NCI-H1092 treated with DMSO at 0.1 percent for 48 hours (cell line): ENCODE measurements around the gene GNA14.
"Not testable (repeated sequence)": the region's sequence is repeated elsewhere in the genome, so short reads cannot be mapped to it uniquely, and the experiment has no call there.

Experiments
- DNase-seq: peaks from one replicate; lab custom pipeline; 2025; lab: John Stamatoyannopoulos, UW

The GNA14 gene

DNA sequence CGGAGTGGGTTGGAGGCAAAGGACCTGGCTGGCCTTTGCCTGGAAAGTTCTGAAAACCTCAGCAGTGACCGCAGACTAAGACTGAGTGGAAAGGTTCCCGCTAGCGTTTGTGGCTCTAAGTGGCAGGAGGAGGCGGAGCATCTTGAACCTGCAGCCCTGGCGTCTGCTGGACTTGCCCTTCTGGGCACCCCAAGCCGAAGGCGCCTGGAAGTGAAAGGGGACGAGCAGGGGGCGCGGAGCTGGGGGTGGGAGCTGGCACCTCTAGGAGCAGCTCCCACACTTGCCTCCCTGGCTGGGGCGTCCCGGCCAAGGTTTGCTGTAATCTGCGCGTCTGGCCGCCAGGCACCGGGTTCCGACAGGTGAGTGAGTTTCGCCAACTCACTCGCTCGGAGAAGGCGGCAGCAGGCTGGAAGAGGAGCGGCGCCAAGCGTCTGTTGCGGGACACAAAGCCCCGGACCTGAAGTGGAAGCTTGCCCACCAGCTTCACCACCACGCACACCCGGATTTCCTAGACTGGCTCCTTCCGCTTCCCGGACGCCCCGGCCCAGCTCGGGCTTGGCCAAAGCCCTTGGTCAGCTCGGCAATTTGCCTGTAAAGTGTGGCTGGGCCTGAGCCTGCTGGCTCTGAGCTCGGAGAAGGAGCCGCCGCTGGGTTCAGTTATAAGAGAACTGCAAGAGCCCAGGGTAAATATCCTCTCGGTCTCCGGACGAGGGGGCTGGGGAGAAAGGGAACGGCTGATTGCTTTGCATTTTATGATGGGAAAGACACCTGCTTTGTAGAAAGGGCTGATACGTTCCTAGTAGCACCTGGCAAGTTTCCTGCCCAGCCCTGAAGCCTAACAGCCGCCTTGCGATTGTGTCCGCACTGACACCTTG, at the start of gene GNA14:
TSS of gene GNA14 (minus strand) at position 89 of the 875 bp plus-strand sequence. CDS start 529 bp downstream, outside the sequence.
- DNase-seq = peak; percentile 71

GRCh38 chr9:77697238-77697984, 49.3 kb upstream of the GNA14 start:
- DNase-seq = no peak

GRCh38 chr9:77690723-77691122, 42.6 kb upstream of the GNA14 start:
- DNase-seq = not testable (repeated sequence)

DNA sequence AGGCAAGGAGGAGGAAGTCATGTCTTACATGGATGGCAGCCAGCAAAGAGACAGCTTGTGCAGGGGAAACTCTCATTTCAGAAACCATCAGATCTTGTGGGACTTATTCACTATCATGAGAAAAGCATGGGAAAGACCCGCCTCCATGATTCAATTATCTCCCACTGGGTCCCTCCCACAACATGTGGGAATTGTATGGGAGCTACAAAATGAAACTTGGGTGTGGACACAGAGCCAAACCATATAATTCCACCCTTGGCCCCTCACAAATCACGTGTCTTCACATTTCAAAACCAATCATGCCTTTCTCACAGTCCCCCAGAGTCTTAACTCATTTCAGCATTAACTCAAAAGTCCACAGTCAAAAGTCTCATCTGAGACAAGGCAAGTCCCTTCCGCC, 42.0 kb upstream of the GNA14 start:
- DNase-seq = not testable (repeated sequence)

- not testable (repeated sequence) for DNase-seq
These were observed 39.6 kb upstream of the GNA14 start for GRCh38 chr9:77687737-77688136.

GRCh38 chr9:77680581-77680980, 32.5 kb upstream of the GNA14 start:
- DNase-seq = no peak

DNA sequence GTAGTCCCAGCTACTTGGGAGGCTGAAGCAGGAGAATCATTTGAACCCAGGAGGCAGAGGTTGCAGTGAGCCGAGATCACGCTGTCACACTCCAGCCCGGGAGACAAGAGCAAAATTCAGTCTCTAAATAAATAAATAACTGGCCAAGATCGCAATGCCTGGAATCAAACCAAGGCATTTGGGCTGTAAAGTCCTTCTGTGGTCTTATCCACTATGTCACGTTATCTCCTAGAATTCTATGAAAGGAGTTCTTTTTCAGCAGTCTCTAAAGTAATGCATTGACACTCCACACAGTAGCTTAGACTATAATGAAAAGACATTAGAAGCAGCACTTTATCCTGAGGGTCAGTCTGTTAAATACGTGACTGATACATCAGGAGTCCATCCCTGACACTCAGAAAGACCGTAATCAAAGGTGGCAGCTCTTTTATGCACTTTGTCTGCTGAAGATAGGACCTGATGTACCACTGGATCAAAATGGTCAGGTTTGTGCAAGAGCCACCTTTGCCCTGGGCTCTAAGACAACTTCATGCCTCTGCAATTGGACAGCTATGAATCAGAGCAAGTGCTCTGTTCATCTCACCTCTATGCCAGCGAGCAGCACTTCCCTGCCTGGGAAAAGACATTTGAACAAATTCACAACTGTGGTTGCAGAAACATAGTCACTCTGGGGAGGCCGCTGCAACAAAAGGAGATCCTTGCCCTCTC, 31.7 kb upstream of the GNA14 start:
- no peak for DNase-seq

DNA sequence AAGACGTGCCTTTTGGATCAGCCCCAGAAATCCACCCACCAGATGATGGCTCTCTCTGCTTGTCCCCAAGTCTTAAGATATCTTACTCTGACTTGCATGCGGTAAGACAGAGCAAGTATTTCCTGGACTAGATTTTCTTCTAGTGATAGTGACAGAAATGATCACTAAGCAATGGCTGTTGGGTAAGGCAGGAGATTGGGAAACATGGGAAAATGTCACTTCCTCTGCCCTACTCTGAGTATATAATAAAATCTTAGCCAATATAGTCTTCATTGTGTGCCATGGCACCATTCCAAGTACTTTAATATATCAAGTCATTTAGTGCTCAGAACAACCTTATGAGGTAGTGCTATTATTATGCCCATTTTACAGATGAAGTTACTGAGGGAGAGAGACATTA, 31.0 kb upstream of the GNA14 start:
- no peak for DNase-seq

GRCh38 chr9:77677957-77678535, 29.9 kb upstream of the GNA14 start:
- no peak for DNase-seq

DNA sequence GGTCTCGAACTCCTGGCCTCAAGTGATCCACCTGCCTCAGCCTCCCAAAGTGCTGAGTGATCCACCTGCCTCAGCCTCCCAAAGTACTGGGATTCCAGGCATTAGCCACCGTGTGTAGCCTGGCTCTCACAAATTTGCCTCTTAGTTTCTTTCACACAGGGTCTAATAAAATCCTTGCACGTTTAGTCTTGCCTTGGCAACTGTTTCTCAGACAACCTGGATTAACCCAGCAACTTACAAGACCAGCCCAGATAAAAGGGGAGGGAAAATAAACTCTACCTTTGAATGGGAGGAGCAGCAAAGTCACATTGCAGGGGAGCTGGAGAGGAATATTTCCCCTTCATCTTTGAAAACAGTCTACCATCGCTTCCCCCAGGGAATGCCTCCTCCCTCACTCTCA, 29.3 kb upstream of the GNA14 start:
- no peak for DNase-seq

GRCh38 chr9:77673941-77674791, 26.0 kb upstream of the GNA14 start:
- no peak for DNase-seq

DNA sequence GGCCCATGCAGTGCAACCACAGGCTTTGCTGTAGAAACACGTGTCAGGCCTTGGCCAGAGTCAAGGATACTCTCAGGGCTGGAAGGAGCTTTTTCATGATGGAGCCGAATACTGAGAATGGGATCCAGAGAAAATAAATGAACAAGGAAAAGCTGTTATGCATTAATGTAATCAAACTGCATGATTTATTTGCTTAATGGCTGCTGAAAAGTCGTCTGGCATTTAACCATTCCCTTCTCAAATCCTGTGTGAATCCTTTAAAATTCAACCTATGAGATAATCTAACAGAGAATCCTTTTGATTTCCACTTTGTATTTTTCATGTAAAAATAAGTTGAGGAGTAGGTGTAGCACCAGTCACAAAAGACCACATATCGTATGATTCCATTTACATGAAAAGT, 24.1 kb upstream of the GNA14 start:
- DNase-seq = no peak

- no peak for DNase-seq
These were observed 19.0 kb upstream of the GNA14 start for GRCh38 chr9:77667151-77667550.

GRCh38 chr9:77663754-77664153, 15.6 kb upstream of the GNA14 start:
- DNase-seq = peak; percentile 2

DNA sequence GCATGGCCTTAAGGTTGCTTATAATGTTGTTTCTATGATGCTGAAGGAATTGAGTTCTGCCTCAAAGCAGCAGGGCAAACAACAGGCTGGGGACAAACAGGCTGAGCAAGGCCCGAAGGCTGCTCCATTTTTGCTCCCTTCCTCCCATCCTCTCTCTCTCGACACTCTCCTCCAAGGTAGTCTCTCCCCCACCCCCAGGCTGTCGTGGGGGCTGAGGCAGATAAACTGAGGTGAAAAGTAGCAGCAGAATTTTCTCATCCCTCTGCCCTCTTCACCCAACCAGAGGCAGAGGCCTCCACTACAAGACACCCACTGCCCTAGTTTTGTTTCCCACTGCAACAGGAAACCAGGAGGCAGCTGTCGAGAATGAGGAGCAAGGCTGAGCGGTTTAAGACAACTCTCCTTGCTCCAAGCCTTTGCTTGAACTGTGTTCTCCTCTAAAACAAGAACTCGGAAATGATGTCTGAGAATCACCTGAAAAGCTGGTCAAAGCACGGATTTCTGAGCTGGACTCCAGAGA, 13.5 kb upstream of the GNA14 start:
- no peak for DNase-seq

GRCh38 chr9:77659926-77660325, 11.8 kb upstream of the GNA14 start:
- DNase-seq = no peak

DNA sequence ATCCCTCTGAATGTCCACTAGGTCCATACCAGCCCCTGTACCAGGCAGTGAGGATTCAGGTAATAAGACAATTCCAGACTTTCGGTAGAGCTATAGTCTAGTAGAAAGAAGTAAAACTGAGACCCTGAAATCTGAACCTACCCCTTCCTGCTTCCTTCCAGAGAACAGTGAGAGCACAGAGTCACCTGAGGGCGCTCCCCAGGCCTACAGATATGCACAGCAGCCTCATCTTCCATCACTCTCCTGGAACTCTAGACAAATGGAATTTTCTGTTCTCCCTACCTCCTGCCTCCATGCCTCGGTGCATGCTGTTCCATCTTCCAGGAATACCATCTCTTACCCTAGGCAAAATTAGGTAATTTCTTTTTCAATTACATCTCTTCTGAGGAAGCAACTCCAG, 3.1 kb upstream of the GNA14 start:
- DNase-seq = no peak

GRCh38 chr9:77649109-77649812, 1.1 kb upstream of the GNA14 start:
- DNase-seq = peak; percentile 8

DNA sequence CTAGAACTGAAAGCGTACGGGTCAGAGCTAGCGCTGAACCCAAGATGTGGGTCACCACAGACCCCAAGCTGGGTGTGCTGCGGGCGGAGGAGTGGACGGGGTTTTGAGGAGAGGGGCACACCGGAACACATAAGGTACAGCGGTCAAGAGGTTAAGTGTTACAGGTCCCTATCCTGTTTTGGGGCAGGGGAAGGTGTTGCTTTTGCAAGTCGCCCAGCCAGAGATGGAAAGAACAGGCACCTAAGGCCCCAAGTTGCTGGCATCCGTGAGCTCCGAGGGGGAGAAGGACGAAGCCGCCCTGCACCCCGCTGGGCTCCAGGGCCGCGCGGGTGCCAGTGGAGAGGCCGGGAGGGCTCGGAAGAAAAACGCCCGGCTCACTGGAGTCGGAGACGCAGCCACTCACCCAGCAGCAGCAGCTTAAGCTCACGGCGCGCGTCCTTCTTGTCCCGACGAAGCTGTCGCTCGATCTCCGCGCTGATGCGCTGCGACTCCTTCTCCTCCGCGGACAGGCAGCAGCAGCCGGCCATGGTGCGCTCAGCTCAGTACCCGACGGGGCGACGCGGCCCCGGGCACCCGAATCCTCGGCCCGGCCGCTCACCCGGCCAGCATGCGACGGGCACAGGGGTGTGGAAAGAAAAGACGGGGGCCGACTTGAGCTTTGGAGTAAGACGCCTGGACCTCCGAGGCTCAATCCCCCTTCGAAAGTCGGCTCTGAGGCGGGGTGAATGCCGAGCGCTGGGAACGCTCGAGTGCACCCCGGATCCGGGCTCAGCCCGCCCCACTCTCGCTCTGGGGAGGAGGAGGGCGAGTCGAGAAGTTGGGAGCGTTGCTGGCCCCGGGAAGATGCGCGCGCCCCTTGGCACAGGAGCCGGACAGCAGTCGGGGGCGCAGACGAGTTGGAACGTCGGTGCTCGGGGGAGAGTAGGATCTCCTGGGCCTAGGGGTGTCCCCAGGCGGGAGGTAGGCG, 572 bp downstream of the GNA14 start:
- DNase-seq = no peak
